H9 (cell line): ENCODE results near the gene DEPDC1B. TPM values are rescaled to one million over a fixed set of nuclear protein-coding genes. Genes with fewer than 3 reads are reported as not detected.
"Not testable (repeated sequence)": the region's sequence is repeated elsewhere in the genome, so short reads cannot be mapped to it uniquely, and the experiment has no call there.

Experiments used
- DNase-seq: peaks from one replicate; pipeline ENCODE4 v3.0.0-alpha.2; 2017
- H2AFZ ChIP-seq: one replicate; pipeline ENCODE4 v1.6.1; 2013; ENCODE audit warnings: mild to moderate bottlenecking, low read length, control low read depth, moderate library complexity
- H2AK5ac ChIP-seq: 2 replicates; pipeline ENCODE4 v1.6.1; 2013; ENCODE audit warnings: low read length, control low read depth, mixed read lengths; ENCODE audit not compliant: insufficient read length
- H2BK120ac ChIP-seq: one replicate; pipeline ENCODE4 v1.6.1; 2013; ENCODE audit warnings: low read depth, mild to moderate bottlenecking, low read length, control low read depth, inconsistent platforms; ENCODE audit not compliant: poor library complexity, severe bottlenecking
- H2BK12ac ChIP-seq: 2 replicates; pipeline ENCODE4 v1.6.1; 2013; ENCODE audit warnings: low read length, control low read depth, mixed read lengths, low read depth; ENCODE audit not compliant: insufficient read length
- H2BK15ac ChIP-seq: 2 replicates; pipeline ENCODE4 v1.6.1; 2013; ENCODE audit warnings: low read depth, low read length, control low read depth
- H2BK20ac ChIP-seq: one replicate; pipeline ENCODE4 v1.6.1; 2013; ENCODE audit warnings: low read depth, mild to moderate bottlenecking, low read length, control low read depth, inconsistent platforms; ENCODE audit not compliant: poor library complexity, severe bottlenecking
- H2BK5ac ChIP-seq: 2 replicates; pipeline ENCODE4 v1.6.1; 2013; ENCODE audit warnings: low read length, control low read depth, mixed read lengths; ENCODE audit not compliant: insufficient read length
- H3K14ac ChIP-seq: 2 replicates; pipeline ENCODE4 v1.6.1; 2013; ENCODE audit warnings: low read length, control low read depth; ENCODE audit not compliant: insufficient read depth
- H3K18ac ChIP-seq: 2 replicates; pipeline ENCODE4 v1.6.1; 2013; ENCODE audit warnings: low read depth, mild to moderate bottlenecking, mixed read lengths, low read length, control low read depth; ENCODE audit not compliant: insufficient read length
- H3K23ac ChIP-seq: 2 replicates; pipeline ENCODE4 v1.6.1; 2013; ENCODE audit warnings: low read length, control low read depth, mixed read lengths, low read depth; ENCODE audit not compliant: insufficient read length
- H3K23me2 ChIP-seq: 2 replicates; pipeline ENCODE4 v1.6.1; 2013; ENCODE audit warnings: low read depth, mild to moderate bottlenecking, mixed read lengths, low read length, control low read depth; ENCODE audit not compliant: insufficient read length, poor library complexity, severe bottlenecking
- H3K27ac ChIP-seq: 2 replicates; pipeline ENCODE4 v1.5.1; 2013; ENCODE audit warnings: low read length, control low read depth, mixed read lengths, low read depth; ENCODE audit not compliant: insufficient read length
- H3K27me3 ChIP-seq: 2 replicates; pipeline ENCODE4 v1.6.1; 2013; ENCODE audit warnings: low read length, control low read depth, inconsistent platforms; ENCODE audit not compliant: insufficient read depth
- H3K4ac ChIP-seq: 2 replicates; pipeline ENCODE4 v1.6.1; 2013; ENCODE audit warnings: low read depth, mild to moderate bottlenecking, control low read depth, inconsistent platforms, low read length, moderate library complexity
- H3K4me1 ChIP-seq: 2 replicates; pipeline ENCODE4 v1.6.1; 2013; ENCODE audit warnings: low read length, control low read depth, inconsistent platforms; ENCODE audit not compliant: insufficient read depth
- H3K4me2 ChIP-seq: 2 replicates; pipeline ENCODE4 v1.6.1; 2013; ENCODE audit warnings: low read length, control low read depth, mixed read lengths; ENCODE audit not compliant: insufficient read length, insufficient read depth
- H3K56ac ChIP-seq: 2 replicates; pipeline ENCODE4 v1.6.1; 2013; ENCODE audit warnings: low read depth, mild to moderate bottlenecking, mixed read lengths, low read length, control low read depth; ENCODE audit not compliant: insufficient read length
- H3K79me1 ChIP-seq: 2 replicates; pipeline ENCODE4 v1.6.1; 2013; ENCODE audit warnings: low read depth, mild to moderate bottlenecking, moderate library complexity, low read length, control low read depth, inconsistent platforms; ENCODE audit not compliant: insufficient read depth, poor library complexity, severe bottlenecking
- H3K79me2 ChIP-seq: 2 replicates; pipeline ENCODE4 v1.6.1; 2013; ENCODE audit warnings: low read length, control low read depth, inconsistent platforms; ENCODE audit not compliant: insufficient read depth
- H3K9ac ChIP-seq: 2 replicates; pipeline ENCODE4 v1.6.1; 2013; ENCODE audit warnings: low read length, control low read depth, mixed read lengths; ENCODE audit not compliant: insufficient read length; ENCODE audit errors: extremely low read depth
- H3K9me3 ChIP-seq: one replicate; pipeline ENCODE4 v1.6.1; 2013; ENCODE audit warnings: low read depth, low read length, inconsistent platforms; ENCODE audit not compliant: control insufficient read depth
- H3T11ph ChIP-seq: one replicate; pipeline ENCODE4 v1.6.1; 2013; ENCODE audit warnings: mild to moderate bottlenecking, low read length, control low read depth, inconsistent platforms
- H4K20me1 ChIP-seq: one replicate; pipeline ENCODE4 v1.6.1; 2013; ENCODE audit not compliant: control insufficient read depth, insufficient read length, insufficient read depth
- H4K5ac ChIP-seq: 2 replicates; pipeline ENCODE4 v1.6.1; 2013; ENCODE audit warnings: low read depth, mild to moderate bottlenecking, mixed read lengths, low read length, control low read depth; ENCODE audit not compliant: insufficient read length
- H4K8ac ChIP-seq: replicated peaks from 2 replicates; pipeline ENCODE4 v1.6.1; 2013; ENCODE audit warnings: low read length, control low read depth, mixed read lengths, low read depth; ENCODE audit not compliant: insufficient read length
- H4K91ac ChIP-seq: 2 replicates; pipeline ENCODE4 v1.6.1; 2013; ENCODE audit warnings: low read depth, mild to moderate bottlenecking, moderate library complexity, mixed read lengths, low read length, control low read depth; ENCODE audit not compliant: insufficient read length
- H3K27ac Mint-ChIP-seq, 3 experiments: 2 replicates in 2 of 3; 3 replicates in 1 of 3; pipeline ENCODE4 v1.8.0; 2020 to 2021; ENCODE audit warnings: mixed read lengths in 3 of 3, mild to moderate bottlenecking in 1 of 3, moderate library complexity in 1 of 3
- H3K27me3 Mint-ChIP-seq: 2 replicates; pipeline ENCODE4 v1.8.0; 2021; ENCODE audit warnings: low read depth, mild to moderate bottlenecking, moderate library complexity, mixed read lengths
- H3K36me3 Mint-ChIP-seq, 3 experiments: 2 replicates in 2 of 3; 3 replicates in 1 of 3; pipeline ENCODE4 v1.8.0; 2020 to 2021; ENCODE audit warnings: low read depth in 3 of 3, mixed read lengths in 3 of 3; ENCODE audit not compliant: insufficient read depth in 1 of 3
- H3K4me1 Mint-ChIP-seq, 2 experiments: 2 replicates each; pipeline ENCODE4 v1.8.0; 2020; ENCODE audit warnings: mixed read lengths in 2 of 2
- H3K4me3 Mint-ChIP-seq, 2 experiments: 2 replicates in 1 of 2; 3 replicates in 1 of 2; pipeline ENCODE4 v1.8.0; 2020 to 2021; ENCODE audit warnings: mild to moderate bottlenecking in 2 of 2, mixed read lengths in 2 of 2, moderate library complexity in 1 of 2
- H3K9me3 Mint-ChIP-seq, 2 experiments: 2 replicates in 1 of 2; 3 replicates in 1 of 2; pipeline ENCODE4 v1.8.0; 2020; ENCODE audit warnings: mild to moderate bottlenecking in 2 of 2, mixed read lengths in 2 of 2, moderate library complexity in 1 of 2
- CTCF ChIP-seq: fragments of 200-600 bp; sonication (generic); conservative IDR thresholded peaks from 3 replicates; pipeline ENCODE4 v1.8.0; 2021; ENCODE audit warnings: antibody characterized with exemption, mild to moderate bottlenecking
- WGBS: extraction: QIAGEN DNeasy Blood & Tissue Kit; methylation state at CpG from one replicate; pipeline ENCODE4 v1.1.7; 2013; ENCODE audit warnings: missing lambda C conversion rate, low lambda C conversion rate, mixed read lengths; ENCODE audit not compliant: insufficient read length; ENCODE audit errors: extremely low coverage; 5-methylcytosine and 5-hydroxymethylcytosine counted together
- total RNA-seq: library from RNA; stranded (reverse); gene quantifications from 2 replicates; pipeline ENCODE4 v1.2.1, GENCODE V29; 2021

The DEPDC1B gene
- total RNA-seq, 1 experiment from 2014 or later = 49.0 TPM

- H3T11ph ChIP-seq = no peak overlapping the region
- H2AK5ac ChIP-seq = no peak overlapping the region
- H2BK120ac ChIP-seq = no peak overlapping the region
- H3K79me1 ChIP-seq = no peaks in the 10 kb centered on the region
- H2BK12ac ChIP-seq = no peak overlapping the region
- H3K18ac ChIP-seq = no peak overlapping the region
- no peaks in the 10 kb centered on the region for H3K27me3 ChIP-seq
- TF ChIP-seq CTCF = no peak
- H3K27ac ChIP-seq = no peak overlapping the region
- no peaks in the 10 kb centered on the region for H3K4me1 ChIP-seq
- no peak for DNase-seq
- no peak overlapping the region for H2AFZ ChIP-seq
- H3K9me3 Mint-ChIP-seq = peaks cover 2 to 6% of the 10 kb centered on the region in 2 experiments; a peak in 1 of 5 replicates
- WGBS = no CpG with 5 or more reads among the region's 4 CpGs
- no peak overlapping the region for H4K5ac ChIP-seq
- H4K91ac ChIP-seq = no peak overlapping the region
- H3K36me3 Mint-ChIP-seq = peaks cover 0 to 7% (median 0%) of the 10 kb centered on the region in 3 experiments; a peak in 3 of 7 replicates
- H3K14ac ChIP-seq = no peak overlapping the region
- H2BK15ac ChIP-seq = no peak overlapping the region
- no peak overlapping the region for H3K27ac Mint-ChIP-seq
- no peaks in the 10 kb centered on the region for H4K20me1 ChIP-seq
- H3K9ac ChIP-seq = no peak overlapping the region
- H2BK20ac ChIP-seq = no peak overlapping the region
- H3K9me3 ChIP-seq = no peaks in the 10 kb centered on the region
- no peak overlapping the region for H4K8ac ChIP-seq
- H3K23ac ChIP-seq = no peak overlapping the region
- peaks cover 20 to 21% of the 10 kb centered on the region in 2 experiments for H3K4me1 Mint-ChIP-seq
- H3K23me2 ChIP-seq = no peaks in the 10 kb centered on the region
- no peak overlapping the region for H3K4ac ChIP-seq
- no peak overlapping the region for H2BK5ac ChIP-seq
- no peak overlapping the region for H3K4me2 ChIP-seq
- H3K4me3 Mint-ChIP-seq = no peak overlapping the region
- no peaks in the 10 kb centered on the region for H3K79me2 ChIP-seq
- no peak overlapping the region for H3K56ac ChIP-seq
- H3K27me3 Mint-ChIP-seq = peaks cover 15% of the 10 kb centered on the region
Observed at GRCh38 chr5:60738461-60738860, 38.5 kb upstream of the DEPDC1B start.

- not testable (repeated sequence) for H2BK12ac ChIP-seq, H3K23me2 ChIP-seq, H3K4me1 ChIP-seq, H3K4me2 ChIP-seq, H2BK5ac ChIP-seq, H3K23ac ChIP-seq, H3K36me3 Mint-ChIP-seq, H3K18ac ChIP-seq, H3K4ac ChIP-seq, H3K14ac ChIP-seq, H3T11ph ChIP-seq, H3K9me3 ChIP-seq, H2AFZ ChIP-seq, H2BK20ac ChIP-seq, H4K5ac ChIP-seq, H3K27ac ChIP-seq, H3K27me3 ChIP-seq, DNase-seq, H4K20me1 ChIP-seq, H3K56ac ChIP-seq, H3K79me2 ChIP-seq, H3K27ac Mint-ChIP-seq, H2BK15ac ChIP-seq, H3K4me3 Mint-ChIP-seq, H4K8ac ChIP-seq, H3K9ac ChIP-seq, H4K91ac ChIP-seq, H2BK120ac ChIP-seq, H3K9me3 Mint-ChIP-seq, H2AK5ac ChIP-seq, H3K79me1 ChIP-seq
- H3K4me1 Mint-ChIP-seq = peaks cover 5 to 12% of the 10 kb centered on the region in 2 experiments
- peaks cover 14% of the 10 kb centered on the region for H3K27me3 Mint-ChIP-seq
Observed at GRCh38 chr5:60730858-60731257, 30.9 kb upstream of the DEPDC1B start.
